Kidney (tissue), 14 donors: ENCODE data around the gene SS18. TPM values are rescaled to one million over a fixed set of nuclear protein-coding genes. Genes with fewer than 3 reads are reported as not detected.

Source experiments
- DNase-seq, 5 donors: peaks; one replicate each; pipeline ENCODE4 v3.0.0-alpha.2; 2013 to 2020
- FAIRE-seq: peaks from 2 replicates; lab custom pipeline; 2012; peaks lifted over from hg19 to GRCh38; lab: Jason Lieb, UNC
- H3K27ac ChIP-seq, 2 donors: one replicate each; pipeline ENCODE4 v1.7.0; 2013; ENCODE audit warnings: low read depth in 2 of 2, low read length in 2 of 2, inconsistent platforms in 1 of 2
- H3K27me3 ChIP-seq: one replicate; pipeline ENCODE4 v1.7.1; 2013; ENCODE audit warnings: low read length, inconsistent platforms; ENCODE audit not compliant: control insufficient read depth, insufficient read depth
- H3K36me3 ChIP-seq, 3 donors: one replicate each; pipeline versions ENCODE4 v1.7.0 to v1.7.1; 2013; ENCODE audit warnings: low read length in 3 of 3, control low read depth in 1 of 3, inconsistent platforms in 1 of 3; ENCODE audit not compliant: insufficient read depth in 3 of 3, control insufficient read depth in 2 of 3
- H3K4me1 ChIP-seq, 3 donors: one replicate each; pipeline versions ENCODE4 v1.7.0 to v1.7.1; 2013; ENCODE audit warnings: low read length in 3 of 3, inconsistent platforms in 1 of 3, low read depth in 1 of 3; ENCODE audit not compliant: control insufficient read depth in 2 of 3, insufficient read depth in 2 of 3
- H3K4me3 ChIP-seq, 3 donors: one replicate each; pipeline versions ENCODE4 v1.7.0 to v1.8.1; 2013; ENCODE audit warnings: low read length in 3 of 3, control low read depth in 1 of 3, inconsistent platforms in 1 of 3
- H3K9ac ChIP-seq, 3 donors: one replicate each; pipeline versions ENCODE4 v1.7.0 to v1.7.1; 2013; ENCODE audit warnings: low read length in 3 of 3, control low read depth in 1 of 3, inconsistent platforms in 1 of 3
- H3K9me3 ChIP-seq, 3 donors: one replicate each; pipeline versions ENCODE4 v1.7.0 to v1.7.1; 2013; ENCODE audit warnings: low read length in 3 of 3, control low read depth in 1 of 3, inconsistent platforms in 1 of 3; ENCODE audit not compliant: control insufficient read depth in 2 of 3, insufficient read depth in 1 of 3
- CTCF ChIP-seq: IDR thresholded peaks from 3 replicates; pipeline ENCODE4 v1.5.1; 2012; ENCODE audit warnings: mild to moderate bottlenecking, moderate library complexity, borderline replicate concordance; ENCODE audit not compliant: insufficient read depth; ENCODE audit errors: extremely low read depth
- intact Hi-C: fragments of 100-400 bp; cut with DNase I; formaldehyde crosslinking; loops from one replicate; pipeline ENCODE4 v1.11.1; 2022
- polyA plus RNA-seq: library from polyadenylated mRNA; stranded (reverse); fragments of 350-450 nt; fragmentation: Illumina TruSeq; extraction: RNeasy Lipid Tissue Mini Kit (QIAGEN cat#74804); gene quantifications from one replicate; pipeline ENCODE4 v1.2.3, GENCODE V29; 2014; ENCODE audit warnings: low read depth, low replicate concordance; ENCODE audit not compliant: insufficient read depth
- total RNA-seq: library from RNA; stranded (reverse); fragmentation: NEBNext Ultra II Directional; extraction: Animal tissue kit (Norgen Biotek cat#: 25700); gene quantifications from one replicate; pipeline ENCODE4 v1.2.1, GENCODE V29; 2021
- donor health status: control.
- donor health status: control.
- donor health status: control.
- donor health status: control.
- donor health status: control.
- donor health status: DM: yes; HTN: yes; CAD: no.
- donor health status: Normal renal cell carcinoma (clear cell type).

SS18 gene
- total and polyA plus RNA-seq, 2 donors from 2014 or later = 43.2 to 89.6 TPM

- no peak for TF ChIP-seq CTCF
- no peaks in the 10 kb centered on the region for H3K27me3 ChIP-seq
- H3K4me3 ChIP-seq = no peak overlapping the region
- H3K27ac ChIP-seq = no peak overlapping the region
- intact Hi-C loops = no loop called here
- no peak overlapping the region for H3K9ac ChIP-seq
- H3K4me1 ChIP-seq = no peaks in the 10 kb centered on the region
- DNase-seq (peak in 2 of 5 donors; percentile 14 to 21), FAIRE-seq (no peak)
- H3K9me3 ChIP-seq = no peaks in the 10 kb centered on the region
- H3K36me3 ChIP-seq = peaks cover 9 to 26% (median 12%) of the 10 kb centered on the region in 3 donors
These were observed 72.5 kb downstream of the SS18 start for GRCh38 chr18:26017929-26018328.

- Histone ChIP-seq H3K4me1 (no peaks in the 10 kb centered on the region), H3K36me3 (peaks cover 7 to 18% (median 9%) of the 10 kb centered on the region in 3 donors), H3K27ac (no peak overlapping the region), H3K9me3 (no peaks in the 10 kb centered on the region), H3K9ac (no peak overlapping the region), H3K27me3 (no peaks in the 10 kb centered on the region), H3K4me3 (no peak overlapping the region)
- FAIRE-seq (no peak), DNase-seq (no peak)
- intact Hi-C loops = no loop called here
- TF ChIP-seq CTCF = no peak
These were observed 76.0 kb downstream of the SS18 start for GRCh38 chr18:26014462-26014861.

DNA sequence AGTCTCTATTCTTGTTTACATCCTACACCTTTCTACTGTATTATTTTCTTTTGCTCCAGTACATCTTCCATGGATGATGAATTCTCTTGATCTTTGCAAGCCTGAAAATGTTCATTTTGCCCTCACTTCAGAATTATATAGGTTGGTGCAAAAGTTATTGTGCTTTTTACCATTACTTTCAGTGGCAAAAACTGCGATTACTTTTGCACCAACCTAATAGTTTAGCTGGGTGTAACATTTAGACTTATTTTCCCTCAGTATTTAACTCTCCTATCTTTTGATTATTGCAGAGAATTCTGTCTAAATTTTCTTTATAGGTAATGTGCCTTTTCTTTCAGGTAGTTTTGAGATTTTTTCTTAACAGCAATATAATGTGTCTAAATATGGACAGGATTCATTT lies 81.8 kb downstream of the SS18 start:
- DNase-seq = no peak
- no peak for FAIRE-seq
- TF ChIP-seq CTCF = no peak
- Histone ChIP-seq H3K27ac (no peak overlapping the region), H3K9ac (no peak overlapping the region), H3K4me1 (no peaks in the 10 kb centered on the region), H3K9me3 (peaks cover 0 to 2% (median 0%) of the 10 kb centered on the region in 3 donors), H3K36me3 (no peaks in the 10 kb centered on the region), H3K4me3 (no peak overlapping the region), H3K27me3 (no peaks in the 10 kb centered on the region)
- intact Hi-C loops = no loop called here

- no peak overlapping the region for H3K27ac ChIP-seq
These were observed 82.3 kb downstream of the SS18 start for GRCh38 chr18:26008096-26008495.

More at GRCh38 chr18:26008096-26008495, 82.3 kb downstream of the SS18 start:
- intact Hi-C loops = no loop called here
- no peak overlapping the region for H3K9ac ChIP-seq
- FAIRE-seq (no peak), DNase-seq (no peak)
- no peak overlapping the region for H3K4me3 ChIP-seq
- H3K9me3 ChIP-seq = peaks cover 0 to 2% (median 0%) of the 10 kb centered on the region in 3 donors
- no peaks in the 10 kb centered on the region for H3K36me3 ChIP-seq
- H3K4me1 ChIP-seq = no peaks in the 10 kb centered on the region
- TF ChIP-seq CTCF = no peak
- H3K27me3 ChIP-seq = no peaks in the 10 kb centered on the region
